ENCODE results near the gene DAB1.

The DAB1 gene

DNA sequence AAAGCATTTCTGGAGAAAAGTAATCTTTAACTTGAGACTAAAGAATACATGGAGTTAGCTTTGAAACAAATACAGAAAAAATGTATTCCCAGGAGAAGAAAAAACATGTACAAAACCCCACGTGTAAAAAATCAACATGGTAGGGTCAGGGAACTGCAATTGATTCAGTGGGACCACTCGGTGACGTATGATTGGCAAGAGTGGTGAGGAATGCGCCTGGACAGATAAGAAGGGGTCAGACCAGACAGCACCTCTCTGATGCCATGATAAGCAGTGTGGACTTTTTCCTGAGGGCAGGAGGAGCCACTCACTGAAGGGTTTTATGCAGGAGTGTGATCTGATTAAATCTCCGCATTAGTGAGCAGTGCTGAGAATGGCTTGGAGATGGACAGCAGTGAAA, 142.5 kb downstream of the DAB1 start:
- no peaks in the 10 kb centered on the region for H3K36me3 ChIP-seq (ENCODE audit: control insufficient read depth, insufficient read depth, low read length)
- H3K27me3 ChIP-seq (replicated peaks; ENCODE audit: control insufficient read depth, insufficient read depth, low read length): no peaks in the 10 kb centered on the region
- TF ChIP-seq, protein P1, sequence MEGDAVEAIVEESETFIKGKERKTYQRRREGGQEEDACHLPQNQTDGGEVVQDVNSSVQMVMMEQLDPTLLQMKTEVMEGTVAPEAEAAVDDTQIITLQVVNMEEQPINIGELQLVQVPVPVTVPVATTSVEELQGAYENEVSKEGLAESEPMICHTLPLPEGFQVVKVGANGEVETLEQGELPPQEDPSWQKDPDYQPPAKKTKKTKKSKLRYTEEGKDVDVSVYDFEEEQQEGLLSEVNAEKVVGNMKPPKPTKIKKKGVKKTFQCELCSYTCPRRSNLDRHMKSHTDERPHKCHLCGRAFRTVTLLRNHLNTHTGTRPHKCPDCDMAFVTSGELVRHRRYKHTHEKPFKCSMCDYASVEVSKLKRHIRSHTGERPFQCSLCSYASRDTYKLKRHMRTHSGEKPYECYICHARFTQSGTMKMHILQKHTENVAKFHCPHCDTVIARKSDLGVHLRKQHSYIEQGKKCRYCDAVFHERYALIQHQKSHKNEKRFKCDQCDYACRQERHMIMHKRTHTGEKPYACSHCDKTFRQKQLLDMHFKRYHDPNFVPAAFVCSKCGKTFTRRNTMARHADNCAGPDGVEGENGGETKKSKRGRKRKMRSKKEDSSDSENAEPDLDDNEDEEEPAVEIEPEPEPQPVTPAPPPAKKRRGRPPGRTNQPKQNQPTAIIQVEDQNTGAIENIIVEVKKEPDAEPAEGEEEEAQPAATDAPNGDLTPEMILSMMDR (IDR thresholded peaks at IDR 0.05; ENCODE audit: insufficient read depth, low read length, poor library complexity, severe bottlenecking): no peak
- H3K4me3 ChIP-seq (replicated peaks; ENCODE audit: low read depth, low read length): no peak overlapping the region
- no peak for DNase-seq (ENCODE audit: extremely low read depth, insufficient read length)

DNA sequence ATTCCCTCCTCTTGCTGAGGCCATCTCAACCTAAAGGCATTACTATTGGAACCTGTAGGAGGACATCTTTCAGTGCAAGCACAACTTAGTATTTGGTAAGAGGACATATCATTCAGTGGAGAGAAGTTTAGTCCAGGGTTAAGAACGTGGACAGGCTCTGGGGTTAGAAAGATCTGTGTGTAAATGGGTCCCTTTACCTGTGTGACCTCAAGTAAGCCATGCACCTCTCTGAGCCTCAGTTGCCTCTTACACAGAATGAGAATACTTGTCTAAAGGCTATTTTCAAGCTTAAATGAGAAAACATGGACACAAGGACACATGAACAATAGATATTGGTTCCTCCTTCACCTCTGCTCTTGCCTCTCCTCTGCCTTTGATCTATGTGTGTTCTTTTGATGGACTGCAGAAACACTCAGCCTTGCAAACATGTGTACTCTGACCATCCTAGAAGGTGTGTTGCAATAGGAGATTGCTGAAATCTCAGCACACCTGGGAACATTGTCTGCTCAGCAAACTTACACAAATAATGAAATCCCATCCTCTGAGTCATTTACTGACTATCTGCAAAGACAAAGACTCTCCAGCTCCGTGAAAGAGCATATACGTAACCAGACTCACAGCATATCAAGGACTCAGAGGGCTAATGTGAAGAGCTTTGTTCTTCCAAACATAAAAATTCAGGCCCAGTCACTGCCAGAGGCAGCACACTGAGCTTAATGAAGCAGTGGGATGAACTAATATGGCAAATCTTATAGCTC, 143.8 kb downstream of the DAB1 start:
- DNase-seq (ENCODE audit: extremely low read depth, insufficient read length): no peak
- Histone ChIP-seq H3K4me3 (replicated peaks; ENCODE audit: low read depth, low read length) (no peak overlapping the region), H3K27me3 (replicated peaks; ENCODE audit: control insufficient read depth, insufficient read depth, low read length) (no peaks in the 10 kb centered on the region), H3K36me3 (ENCODE audit: control insufficient read depth, insufficient read depth, low read length) (no peaks in the 10 kb centered on the region)
- TF ChIP-seq, protein P1 (IDR thresholded peaks at IDR 0.05; ENCODE audit: insufficient read depth, low read length, poor library complexity, severe bottlenecking): no peak

DNA sequence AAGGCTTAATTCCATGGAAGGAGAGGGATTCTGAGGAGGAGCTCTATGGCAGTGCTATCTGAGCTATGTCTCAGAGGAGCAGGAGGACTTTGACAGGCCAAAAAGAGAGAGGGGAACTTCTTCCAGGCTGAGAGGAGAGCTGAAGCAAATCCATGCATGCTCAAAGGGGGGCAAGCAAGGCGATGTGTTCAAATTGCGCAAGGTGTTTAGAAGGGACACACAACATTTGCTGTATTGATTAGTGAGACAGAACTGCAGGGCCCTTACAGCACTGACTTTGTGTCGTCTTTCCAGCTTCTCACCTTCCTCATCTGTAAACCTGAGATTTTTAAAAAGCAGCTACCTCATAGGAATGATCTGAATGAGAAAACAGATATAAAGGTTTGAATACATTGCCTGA, 145.3 kb downstream of the DAB1 start:
- no peaks in the 10 kb centered on the region for H3K27me3 ChIP-seq (replicated peaks; ENCODE audit: control insufficient read depth, insufficient read depth, low read length)
- TF ChIP-seq, protein P1 (IDR thresholded peaks at IDR 0.05; ENCODE audit: insufficient read depth, low read length, poor library complexity, severe bottlenecking): no peak
- DNase-seq (ENCODE audit: extremely low read depth, insufficient read length): no peak
- H3K36me3 ChIP-seq (ENCODE audit: control insufficient read depth, insufficient read depth, low read length): no peaks in the 10 kb centered on the region
- no peak overlapping the region for H3K4me3 ChIP-seq (replicated peaks; ENCODE audit: low read depth, low read length)

DNA sequence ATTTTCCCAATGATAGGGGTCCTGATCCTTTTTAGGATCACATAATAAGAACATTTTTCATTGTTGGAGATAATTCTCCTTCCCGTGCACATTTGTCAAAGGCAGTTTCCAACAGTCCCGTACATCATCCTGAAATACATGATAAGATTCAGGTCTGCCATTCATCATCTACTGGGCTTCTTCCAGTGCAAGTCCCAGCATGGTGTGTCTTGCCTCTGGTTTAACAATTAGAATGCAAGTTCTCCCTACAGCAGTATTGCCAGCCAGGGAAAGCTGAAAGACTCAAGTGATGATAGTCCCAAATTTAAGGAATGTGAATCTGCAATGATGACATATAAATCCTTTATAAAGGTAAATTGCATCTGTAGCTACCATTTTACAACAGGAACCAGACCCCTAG, 146.2 kb downstream of the DAB1 start:
- no peak overlapping the region for H3K4me3 ChIP-seq (replicated peaks; ENCODE audit: low read depth, low read length)
- no peaks in the 10 kb centered on the region for H3K36me3 ChIP-seq (ENCODE audit: control insufficient read depth, insufficient read depth, low read length)
- no peaks in the 10 kb centered on the region for H3K27me3 ChIP-seq (replicated peaks; ENCODE audit: control insufficient read depth, insufficient read depth, low read length)
- no peak for DNase-seq (ENCODE audit: extremely low read depth, insufficient read length)
- TF ChIP-seq, protein P1 (IDR thresholded peaks at IDR 0.05; ENCODE audit: insufficient read depth, low read length, poor library complexity, severe bottlenecking): no peak

DNA sequence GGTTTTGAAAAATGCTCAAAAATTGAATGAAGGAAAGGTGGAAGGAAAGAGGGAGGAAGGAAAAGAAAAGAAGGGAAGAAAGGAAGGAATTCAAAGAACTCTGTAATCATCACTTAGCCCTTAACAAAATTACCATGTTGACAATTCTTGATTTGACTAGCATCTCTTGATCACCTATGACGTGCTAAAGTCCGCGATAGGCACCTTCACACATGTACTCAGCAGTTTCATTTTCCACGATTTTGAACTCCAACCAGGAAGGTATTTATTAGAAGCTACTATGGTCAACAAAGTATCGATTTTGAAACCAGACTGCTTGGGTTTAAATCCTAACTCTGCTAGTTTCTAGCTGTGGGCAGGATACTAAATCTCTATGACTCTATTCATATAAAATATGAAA, 146.9 kb downstream of the DAB1 start:
- TF ChIP-seq, protein P1 (IDR thresholded peaks at IDR 0.05; ENCODE audit: insufficient read depth, low read length, poor library complexity, severe bottlenecking): no peak
- no peak for DNase-seq (ENCODE audit: extremely low read depth, insufficient read length)
- Histone ChIP-seq H3K27me3 (replicated peaks; ENCODE audit: control insufficient read depth, insufficient read depth, low read length) (no peaks in the 10 kb centered on the region), H3K36me3 (ENCODE audit: control insufficient read depth, insufficient read depth, low read length) (no peaks in the 10 kb centered on the region), H3K4me3 (replicated peaks; ENCODE audit: low read depth, low read length) (no peak overlapping the region)

DNA sequence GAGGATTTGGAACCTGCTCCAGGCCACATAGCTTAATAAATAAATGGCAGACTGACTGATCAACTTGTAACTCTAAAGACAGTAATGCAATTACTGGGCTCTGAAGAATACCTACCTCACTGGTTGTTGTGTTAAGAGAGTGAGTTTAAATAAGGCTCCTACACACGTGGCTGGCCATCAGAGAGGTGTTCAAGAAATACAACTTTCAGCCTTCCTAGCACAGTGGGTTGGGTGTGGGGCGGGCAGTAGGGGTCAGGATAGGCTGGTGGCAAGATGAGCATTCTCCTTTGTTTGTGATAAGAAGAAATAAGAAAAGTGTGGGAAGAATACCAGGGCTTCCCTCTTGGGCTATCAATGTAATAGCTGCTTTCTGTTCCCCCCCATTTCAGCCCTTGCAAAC, 151.3 kb downstream of the DAB1 start:
- no peaks in the 10 kb centered on the region for H3K36me3 ChIP-seq (ENCODE audit: control insufficient read depth, insufficient read depth, low read length)
- no peak overlapping the region for H3K4me3 ChIP-seq (replicated peaks; ENCODE audit: low read depth, low read length)
- DNase-seq (ENCODE audit: extremely low read depth, insufficient read length): no peak
- H3K27me3 ChIP-seq (replicated peaks; ENCODE audit: control insufficient read depth, insufficient read depth, low read length): no peaks in the 10 kb centered on the region
- TF ChIP-seq, protein P1 (IDR thresholded peaks at IDR 0.05; ENCODE audit: insufficient read depth, low read length, poor library complexity, severe bottlenecking): no peak

All from GM06990 (cell line).